ENCODE data around the gene HTRA1. TPM values are rescaled to one million over a fixed set of nuclear protein-coding genes. Genes with fewer than 3 reads are reported as not detected.

HTRA1 gene
- total RNA-seq, 1 donor from 2014 or later: 35.7 TPM

DNA sequence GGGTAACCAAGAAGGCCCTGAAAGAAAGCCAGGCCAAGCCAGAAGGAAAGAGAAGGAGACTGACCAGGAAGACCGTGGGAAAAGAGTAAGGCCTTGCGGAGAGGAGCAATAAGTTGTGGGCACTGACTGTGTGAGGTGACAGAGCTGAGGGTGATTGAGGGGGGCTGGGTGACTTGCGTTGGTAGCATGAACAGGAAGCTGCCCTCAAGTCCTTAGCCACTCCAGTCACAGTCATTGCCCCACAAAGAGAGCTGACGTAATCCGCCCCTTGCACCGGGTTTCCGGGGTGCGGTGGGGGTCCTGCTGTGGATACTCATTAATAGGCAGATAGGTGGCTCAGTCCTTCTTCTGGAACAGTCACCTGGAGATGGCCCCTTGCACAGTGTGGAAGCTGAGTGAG lies 83.1 kb downstream of the HTRA1 start:
- no peak for DNase-seq (ENCODE audit: low read depth)
- TF ChIP-seq, protein P1, sequence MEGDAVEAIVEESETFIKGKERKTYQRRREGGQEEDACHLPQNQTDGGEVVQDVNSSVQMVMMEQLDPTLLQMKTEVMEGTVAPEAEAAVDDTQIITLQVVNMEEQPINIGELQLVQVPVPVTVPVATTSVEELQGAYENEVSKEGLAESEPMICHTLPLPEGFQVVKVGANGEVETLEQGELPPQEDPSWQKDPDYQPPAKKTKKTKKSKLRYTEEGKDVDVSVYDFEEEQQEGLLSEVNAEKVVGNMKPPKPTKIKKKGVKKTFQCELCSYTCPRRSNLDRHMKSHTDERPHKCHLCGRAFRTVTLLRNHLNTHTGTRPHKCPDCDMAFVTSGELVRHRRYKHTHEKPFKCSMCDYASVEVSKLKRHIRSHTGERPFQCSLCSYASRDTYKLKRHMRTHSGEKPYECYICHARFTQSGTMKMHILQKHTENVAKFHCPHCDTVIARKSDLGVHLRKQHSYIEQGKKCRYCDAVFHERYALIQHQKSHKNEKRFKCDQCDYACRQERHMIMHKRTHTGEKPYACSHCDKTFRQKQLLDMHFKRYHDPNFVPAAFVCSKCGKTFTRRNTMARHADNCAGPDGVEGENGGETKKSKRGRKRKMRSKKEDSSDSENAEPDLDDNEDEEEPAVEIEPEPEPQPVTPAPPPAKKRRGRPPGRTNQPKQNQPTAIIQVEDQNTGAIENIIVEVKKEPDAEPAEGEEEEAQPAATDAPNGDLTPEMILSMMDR (conservative IDR thresholded peaks at IDR 0.05; ENCODE audit: low read depth, low read length): no peak
- H3K4me3 ChIP-seq (ENCODE audit: low read depth, low read length): no peak overlapping the region

DNA sequence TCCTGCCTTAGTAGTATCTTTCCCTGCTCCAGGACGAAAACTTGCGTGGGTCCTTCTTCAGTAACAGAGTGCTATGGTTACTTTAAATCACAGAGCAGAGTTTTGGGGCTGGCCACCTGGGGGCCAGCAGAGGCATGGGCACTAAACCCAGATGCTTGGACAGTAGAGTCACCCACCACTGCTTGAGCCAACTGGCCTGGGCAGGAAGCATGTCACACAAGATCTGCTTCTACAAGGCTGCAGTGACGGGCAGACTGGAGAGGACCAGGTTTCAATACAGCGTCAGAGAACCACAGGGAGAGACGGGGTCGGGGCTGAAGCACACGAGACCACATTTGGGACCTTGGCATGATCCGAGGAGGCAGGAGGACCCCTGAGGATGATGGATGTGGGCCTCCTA lies 84.9 kb downstream of the HTRA1 start:
- no peak overlapping the region for H3K4me3 ChIP-seq (ENCODE audit: low read depth, low read length)
- TF ChIP-seq, protein P1 (conservative IDR thresholded peaks at IDR 0.05; ENCODE audit: low read depth, low read length): no peak
- DNase-seq (ENCODE audit: low read depth): no peak

DNA sequence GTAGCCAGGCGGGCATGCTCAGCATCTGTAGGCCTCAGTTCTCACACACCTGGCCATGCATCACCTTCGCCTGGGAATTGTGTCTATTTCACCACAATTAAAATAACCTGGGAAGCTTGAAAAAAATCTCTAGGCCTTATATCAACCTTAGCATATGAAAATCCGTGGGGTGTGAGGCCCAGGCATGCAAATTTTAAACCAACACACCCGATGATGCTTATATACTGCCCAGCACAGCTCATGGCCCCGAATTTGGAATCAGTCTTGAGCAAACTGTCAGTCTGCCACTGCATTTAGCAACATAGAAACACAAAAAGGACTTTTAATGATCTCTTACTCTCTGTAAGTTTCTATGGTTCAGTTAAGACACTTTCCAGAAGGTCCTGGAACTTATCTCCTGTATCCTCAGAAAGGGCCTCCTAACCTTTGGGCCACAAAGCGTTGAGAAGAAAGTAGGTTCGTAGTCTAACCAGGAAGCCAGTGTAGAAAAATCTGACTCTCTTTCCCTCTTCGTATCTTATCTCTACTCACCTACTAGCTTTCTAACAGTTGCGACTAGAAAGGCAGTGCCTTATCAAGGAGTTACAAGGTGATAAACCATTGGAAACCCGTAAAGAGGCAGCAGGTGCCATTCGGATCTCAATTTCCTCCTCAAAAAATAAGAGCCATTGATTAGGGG lies 87.2 kb downstream of the HTRA1 start:
- TF ChIP-seq, protein P1 (conservative IDR thresholded peaks at IDR 0.05; ENCODE audit: low read depth, low read length): no peak
- no peak overlapping the region for H3K4me3 ChIP-seq (ENCODE audit: low read depth, low read length)
- no peak for DNase-seq (ENCODE audit: low read depth)

DNA sequence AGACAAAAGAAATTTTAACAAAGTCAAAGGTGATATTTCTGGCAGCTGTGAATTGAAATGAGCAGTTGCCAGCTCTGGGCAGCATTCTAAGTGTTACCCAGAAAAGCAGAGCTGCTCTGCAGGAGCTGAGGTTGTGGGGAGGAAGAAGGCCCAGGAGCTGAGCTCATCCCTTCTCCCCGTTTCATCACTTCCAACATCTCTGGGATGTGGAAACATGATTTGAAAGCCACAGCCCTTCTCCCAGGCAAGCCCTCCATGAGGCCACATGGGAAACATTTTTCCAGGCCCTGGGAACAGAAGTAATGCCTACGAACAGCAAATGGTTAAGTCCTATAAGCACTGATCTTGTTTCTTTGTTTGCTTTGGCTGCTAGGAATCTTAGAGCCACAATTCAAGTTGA lies 88.3 kb downstream of the HTRA1 start:
- no peak for DNase-seq (ENCODE audit: low read depth)
- TF ChIP-seq, protein P1 (conservative IDR thresholded peaks at IDR 0.05; ENCODE audit: low read depth, low read length): no peak
- no peak overlapping the region for H3K4me3 ChIP-seq (ENCODE audit: low read depth, low read length)

DNA sequence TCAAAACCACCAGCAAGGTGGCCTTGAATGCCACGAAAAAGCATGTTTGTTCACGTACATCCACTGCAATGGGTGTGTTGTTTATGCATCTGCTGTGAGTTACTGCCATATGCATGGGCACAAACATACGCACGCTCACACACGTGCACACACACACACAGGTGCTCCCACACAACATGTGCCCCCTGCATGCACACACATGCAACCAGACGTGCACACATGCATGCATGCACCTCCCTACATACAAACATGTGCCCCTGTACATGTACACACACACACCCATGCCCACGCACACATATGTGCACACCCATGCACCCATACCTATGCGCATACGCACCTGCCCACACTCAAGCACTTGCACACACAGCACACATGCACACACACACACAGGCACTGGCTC lies 89.1 kb downstream of the HTRA1 start:
- H3K4me3 ChIP-seq (ENCODE audit: low read depth, low read length): no peak overlapping the region
- TF ChIP-seq, protein P1 (conservative IDR thresholded peaks at IDR 0.05; ENCODE audit: low read depth, low read length): no peak
- DNase-seq (ENCODE audit: low read depth): no peak

DNA sequence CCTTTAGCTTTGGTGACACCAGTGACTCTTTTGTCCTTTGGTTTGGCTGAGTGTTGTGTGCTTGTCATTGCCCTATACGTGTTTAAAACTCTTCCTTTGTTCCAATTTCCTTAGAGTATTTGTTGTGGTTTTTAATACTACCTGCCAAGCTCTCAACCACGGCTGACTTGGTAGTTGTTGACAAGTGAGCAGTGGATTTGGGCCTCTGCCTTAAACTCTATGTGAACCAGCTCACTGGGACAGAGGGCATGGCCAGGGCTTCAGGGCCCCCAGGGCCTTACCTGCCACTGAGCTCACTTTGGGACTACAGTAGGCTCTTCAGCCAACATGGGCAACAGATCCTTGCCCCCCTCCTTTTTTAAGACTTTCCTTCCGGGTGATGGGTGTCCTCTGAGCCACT lies 89.6 kb downstream of the HTRA1 start:
- no peak for DNase-seq (ENCODE audit: low read depth)
- TF ChIP-seq, protein P1 (conservative IDR thresholded peaks at IDR 0.05; ENCODE audit: low read depth, low read length): no peak
- H3K4me3 ChIP-seq (ENCODE audit: low read depth, low read length): no peak overlapping the region

DNA sequence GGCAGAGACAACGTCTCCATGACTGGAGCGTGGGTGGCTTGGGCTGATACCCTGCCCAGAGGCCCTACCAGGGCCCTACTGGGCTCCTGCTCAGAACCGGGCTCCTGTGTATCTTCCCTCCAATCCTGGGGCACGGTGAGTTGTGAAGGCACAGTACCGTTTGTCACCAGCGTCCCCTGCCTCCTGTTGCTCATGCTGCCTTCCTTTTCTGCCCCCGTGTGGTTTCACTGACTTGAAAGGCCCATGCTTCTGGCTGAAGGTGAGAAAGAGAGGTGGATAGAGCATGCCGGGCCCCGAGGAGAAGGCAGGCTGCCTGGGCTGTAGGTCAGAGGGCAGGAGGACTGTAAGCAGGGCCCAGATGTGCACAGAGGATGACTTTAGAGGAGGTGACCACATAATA lies 90.1 kb downstream of the HTRA1 start:
- H3K4me3 ChIP-seq (ENCODE audit: low read depth, low read length): no peak overlapping the region
- TF ChIP-seq, protein P1 (conservative IDR thresholded peaks at IDR 0.05; ENCODE audit: low read depth, low read length): no peak
- no peak for DNase-seq (ENCODE audit: low read depth)

Data from epithelial cell of proximal tubule (primary cell).